Breast epithelium (tissue), 4 donors: ENCODE results near the gene REPS1. TPM values are rescaled to one million over a fixed set of nuclear protein-coding genes. Genes with fewer than 3 reads are reported as not detected.
"Not testable (repeated sequence)": the region's sequence is repeated elsewhere in the genome, so short reads cannot be mapped to it uniquely, and the experiment has no call there.

Source experiments
- DNase-seq, 2 donors: peaks; one replicate each; pipeline ENCODE4 v3.0.0-alpha.2; 2019; ENCODE audit warnings: low spot score in 2 of 2
- H3K27ac ChIP-seq, 2 donors: fragments of 200-600 bp; sonication (generic) in 1 of 2; one replicate each; pipeline ENCODE4 v1.5.1; 2016 to 2019; ENCODE audit warnings: mild to moderate bottlenecking in 1 of 2
- H3K27me3 ChIP-seq, 2 donors: fragments of 200-600 bp; sonication (generic) in 1 of 2; one replicate each; pipeline versions ENCODE4 v1.5.1 to v1.6.0; 2017 to 2019; ENCODE audit warnings: control low read depth in 1 of 2, mild to moderate bottlenecking in 1 of 2
- H3K36me3 ChIP-seq: fragments of 200-600 bp; one replicate; pipeline ENCODE4 v1.5.1; 2019
- H3K4me1 ChIP-seq, 2 donors: fragments of 200-600 bp; sonication (generic); one replicate each; pipeline ENCODE4 v1.5.1; 2016 to 2019; ENCODE audit warnings: control low read depth in 1 of 2
- H3K4me3 ChIP-seq, 3 donors: fragments of 200-600 bp; sonication (generic); 1 replicate in 2 of 3; 2 replicates in 1 of 3; pipeline ENCODE4 v1.5.1; 2016 to 2019; ENCODE audit warnings: mild to moderate bottlenecking in 3 of 3, moderate library complexity in 2 of 3
- H3K9me3 ChIP-seq, 2 donors: fragments of 200-600 bp; sonication (generic) in 1 of 2; one replicate each; pipeline ENCODE4 v1.5.1; 2016 to 2019; ENCODE audit warnings: control low read depth in 1 of 2
- CTCF ChIP-seq, 3 donors: fragments of 450-650 bp; IDR thresholded peaks; one replicate each; pipeline ENCODE4 v1.5.1; 2016 to 2017; ENCODE audit warnings: antibody characterized with exemption in 3 of 3, mild to moderate bottlenecking in 3 of 3, moderate library complexity in 3 of 3
- POLR2A ChIP-seq: fragments of 450-650 bp; IDR thresholded peaks from one replicate; pipeline ENCODE4 v1.6.1; 2016; ENCODE audit warnings: antibody characterized with exemption, mild to moderate bottlenecking, moderate library complexity
- POLR2AphosphoS5 ChIP-seq, 3 donors: sonication (generic); formaldehyde crosslinking; IDR thresholded peaks; one replicate each; pipeline ENCODE4 v1.6.1; 2017; ENCODE audit warnings: antibody characterized with exemption in 3 of 3
- intact Hi-C: fragments of 100-400 bp; cut with DNase I; formaldehyde crosslinking; loops from one replicate; pipeline ENCODE4 v1.15.1; 2023; ENCODE audit warnings: low total_unique reads
- total RNA-seq, 3 donors: library from RNA; depleted of rRNA; stranded (reverse); fragments of >200 nt; gene quantifications; one replicate each; pipeline ENCODE4 v1.1.0, GENCODE V29; 2016

Gene REPS1
- total RNA-seq, 3 donors from 2014 or later = 40.5 to 79.9 (median 66.5) TPM

GRCh38 chr6:139028658-139029469 is 40.8 kb upstream of the REPS1 start, which contains the start of gene ABRACL:
Gene ABRACL, plus strand, starts transcription at chr6:139028745. Its CDS starts 5,416 bp downstream, at chr6:139034161.
- peak within 1 kb of the TSS; percentile 82 to 90 for H3K27ac ChIP-seq
- intact Hi-C loops = no loop called here
- peak; percentile 67 for DNase-seq

GRCh38 chr6:139028215-139028657 is 40.2 kb upstream of the REPS1 start:
- no peak for DNase-seq
- Histone ChIP-seq H3K27me3 (no peaks in the 10 kb centered on the region), H3K9me3 (no peaks in the 10 kb centered on the region), H3K4me3 (peak overlapping the region; percentile 72 to 100 (median 96)), H3K4me1 (no peaks in the 10 kb centered on the region), H3K36me3 (no peaks in the 10 kb centered on the region), H3K27ac (peak overlapping the region; percentile 82 to 90)
- intact Hi-C loops = no loop called here
- TF ChIP-seq CTCF (IDR thresholded peaks at IDR 0.05) = no peak
- TF ChIP-seq POLR2A = no peak
- no peak for TF ChIP-seq POLR2AphosphoS5 (IDR thresholded peaks at IDR 0.05)

More at GRCh38 chr6:139028658-139029469, 40.8 kb upstream of the REPS1 start, which contains the start of gene ABRACL:
- no peak for TF ChIP-seq CTCF (IDR thresholded peaks at IDR 0.05)
- peak in 2 of 3 donors; percentile 39 to 42 for TF ChIP-seq POLR2AphosphoS5 (IDR thresholded peaks at IDR 0.05)
- Histone ChIP-seq H3K36me3 (no peaks in the 10 kb centered on the region), H3K27me3 (no peaks in the 10 kb centered on the region), H3K4me3 (peak within 1 kb of the TSS; percentile 72 to 100 (median 96)), H3K4me1 (no peaks in the 10 kb centered on the region), H3K9me3 (no peaks in the 10 kb centered on the region)

GRCh38 chr6:139027620-139028182 is 39.6 kb upstream of the REPS1 start:
- intact Hi-C loops = no loop called here
- TF ChIP-seq POLR2AphosphoS5 (IDR thresholded peaks at IDR 0.05) (no peak), CTCF (IDR thresholded peaks at IDR 0.05) (no peak), POLR2A (no peak)
- peak overlapping the region; percentile 72 to 100 (median 96) for H3K4me3 ChIP-seq
- H3K4me1 ChIP-seq = no peaks in the 10 kb centered on the region
- no peaks in the 10 kb centered on the region for H3K36me3 ChIP-seq
- H3K27ac ChIP-seq = peak overlapping the region in 1 of 2 donors; percentile 82
- no peaks in the 10 kb centered on the region for H3K27me3 ChIP-seq
- H3K9me3 ChIP-seq = no peaks in the 10 kb centered on the region
- DNase-seq = no peak

- intact Hi-C loops, H3K27ac ChIP-seq, DNase-seq, H3K4me3 ChIP-seq, H3K4me1 ChIP-seq, H3K36me3 ChIP-seq, H3K9me3 ChIP-seq, H3K27me3 ChIP-seq: not testable (repeated sequence)
Measured at GRCh38 chr6:139025416-139025815, 37.4 kb upstream of the REPS1 start.

- no peaks in the 10 kb centered on the region for H3K4me1 ChIP-seq
- no peak for TF ChIP-seq CTCF (IDR thresholded peaks at IDR 0.05)
- no peak for TF ChIP-seq POLR2AphosphoS5 (IDR thresholded peaks at IDR 0.05)
- TF ChIP-seq POLR2A = no peak
Measured at GRCh38 chr6:139020689-139021088, 32.6 kb upstream of the REPS1 start.

More at GRCh38 chr6:139020689-139021088, 32.6 kb upstream of the REPS1 start:
- H3K9me3 ChIP-seq = no peaks in the 10 kb centered on the region
- H3K36me3 ChIP-seq = no peaks in the 10 kb centered on the region
- no peak overlapping the region for H3K27ac ChIP-seq
- no peak overlapping the region for H3K4me3 ChIP-seq
- no peak for DNase-seq
- intact Hi-C loops = no loop called here
- no peaks in the 10 kb centered on the region for H3K27me3 ChIP-seq
